ENCODE results near the gene TMEM248. TPM values are rescaled to one million over a fixed set of nuclear protein-coding genes. Genes with fewer than 3 reads are reported as not detected.

The TMEM248 gene
- total RNA-seq, 1 donor from 2014 or later: 98.0 TPM

DNA sequence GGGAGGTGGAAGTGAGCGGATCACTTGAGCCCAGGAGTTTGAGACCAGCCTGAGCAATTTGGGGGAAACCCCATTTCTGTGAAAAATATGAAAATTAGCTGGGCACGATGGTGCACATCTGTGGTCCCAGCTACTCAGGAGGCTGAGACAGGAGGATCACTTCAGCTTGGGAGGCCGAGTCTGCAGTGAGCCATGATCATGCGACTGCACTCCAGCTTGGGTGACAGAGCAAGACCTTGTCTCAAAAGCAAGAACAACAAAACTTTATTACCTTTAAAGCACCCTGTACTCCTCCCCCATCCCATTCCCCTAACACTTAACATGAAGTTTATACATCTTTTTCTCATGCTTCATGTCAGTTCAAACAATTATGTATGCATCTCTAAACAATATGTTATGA is 1.3 kb upstream of the TMEM248 start:
- no peaks in the 10 kb centered on the region for H3K9me3 ChIP-seq (ENCODE audit: insufficient read depth, low read depth, low read length)
- H4K20me1 ChIP-seq (ENCODE audit: insufficient read depth, low read length): peaks cover 24% of the 10 kb centered on the region
- peaks cover 6% of the 10 kb centered on the region for H3K4me1 ChIP-seq (ENCODE audit: insufficient read depth, low read length)
- Mint-ChIP-seq H3K9me3 (ENCODE audit: unreplicated experiment) (no peaks in the 10 kb centered on the region), H3K4me3 (ENCODE audit: unreplicated experiment) (no peak overlapping the region), H3K27me3 (ENCODE audit: low read depth, unreplicated experiment) (no peaks in the 10 kb centered on the region), H3K4me1 (ENCODE audit: low read depth, unreplicated experiment) (peaks cover 5% of the 10 kb centered on the region), H3K27ac (ENCODE audit: unreplicated experiment) (no peak overlapping the region), H3K36me3 (ENCODE audit: low read depth, unreplicated experiment) (peaks cover 2% of the 10 kb centered on the region)
- H3K27me3 ChIP-seq (ENCODE audit: insufficient read depth, low read length): no peaks in the 10 kb centered on the region
- no peak overlapping the region for H2AFZ ChIP-seq (ENCODE audit: low read depth, low read length)
- H3K36me3 ChIP-seq (ENCODE audit: insufficient read depth, low read length): peaks cover 5% of the 10 kb centered on the region
- no peak overlapping the region for H3K4me2 ChIP-seq (ENCODE audit: low read length)
- H3K9ac ChIP-seq (ENCODE audit: low read length): no peak overlapping the region
- no peak overlapping the region for H3K27ac ChIP-seq (ENCODE audit: low read depth, low read length)
- no peak overlapping the region for H3K4me3 ChIP-seq (ENCODE audit: insufficient read depth, low read depth, low read length)
- no peak for DNase-seq (ENCODE audit: low read depth)
- TF ChIP-seq, protein P1, sequence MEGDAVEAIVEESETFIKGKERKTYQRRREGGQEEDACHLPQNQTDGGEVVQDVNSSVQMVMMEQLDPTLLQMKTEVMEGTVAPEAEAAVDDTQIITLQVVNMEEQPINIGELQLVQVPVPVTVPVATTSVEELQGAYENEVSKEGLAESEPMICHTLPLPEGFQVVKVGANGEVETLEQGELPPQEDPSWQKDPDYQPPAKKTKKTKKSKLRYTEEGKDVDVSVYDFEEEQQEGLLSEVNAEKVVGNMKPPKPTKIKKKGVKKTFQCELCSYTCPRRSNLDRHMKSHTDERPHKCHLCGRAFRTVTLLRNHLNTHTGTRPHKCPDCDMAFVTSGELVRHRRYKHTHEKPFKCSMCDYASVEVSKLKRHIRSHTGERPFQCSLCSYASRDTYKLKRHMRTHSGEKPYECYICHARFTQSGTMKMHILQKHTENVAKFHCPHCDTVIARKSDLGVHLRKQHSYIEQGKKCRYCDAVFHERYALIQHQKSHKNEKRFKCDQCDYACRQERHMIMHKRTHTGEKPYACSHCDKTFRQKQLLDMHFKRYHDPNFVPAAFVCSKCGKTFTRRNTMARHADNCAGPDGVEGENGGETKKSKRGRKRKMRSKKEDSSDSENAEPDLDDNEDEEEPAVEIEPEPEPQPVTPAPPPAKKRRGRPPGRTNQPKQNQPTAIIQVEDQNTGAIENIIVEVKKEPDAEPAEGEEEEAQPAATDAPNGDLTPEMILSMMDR (IDR thresholded peaks at IDR 0.05; ENCODE audit: insufficient read depth, low read depth, low read length): no peak
- TF ChIP-seq EZH2 (IDR thresholded peaks at IDR 0.05; ENCODE audit: insufficient read depth, low read length): no peak
- no peak for FAIRE-seq
- peaks cover 41% of the 10 kb centered on the region for H3K79me2 ChIP-seq (ENCODE audit: insufficient read depth, low read length)

DNA sequence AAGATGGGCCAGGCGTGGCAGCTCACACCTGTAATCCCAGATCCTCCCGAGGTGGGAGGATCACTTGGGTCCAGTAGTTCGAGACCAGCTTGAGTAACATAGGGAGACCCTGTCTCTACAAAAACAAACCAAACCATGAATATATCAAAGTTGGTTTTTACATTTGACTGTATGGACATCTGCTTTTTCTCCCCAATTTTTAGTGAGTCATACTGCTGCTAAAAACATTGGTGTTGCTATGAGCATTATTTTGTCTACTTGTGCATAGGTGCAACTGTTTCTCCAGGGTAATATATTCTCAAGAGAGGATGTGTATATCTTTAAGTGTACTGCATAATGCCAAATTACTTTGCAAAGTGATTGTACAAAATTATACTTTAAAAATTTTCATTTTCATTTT is 769 bp upstream of the TMEM248 start:
- Histone ChIP-seq H3K9ac (ENCODE audit: low read length) (no peak overlapping the region), H3K36me3 (ENCODE audit: insufficient read depth, low read length) (peaks cover 5% of the 10 kb centered on the region), H3K27me3 (ENCODE audit: insufficient read depth, low read length) (no peaks in the 10 kb centered on the region), H3K4me3 (ENCODE audit: insufficient read depth, low read depth, low read length) (peak overlapping the region; percentile 81), H3K9me3 (ENCODE audit: insufficient read depth, low read depth, low read length) (no peaks in the 10 kb centered on the region), H4K20me1 (ENCODE audit: insufficient read depth, low read length) (peaks cover 28% of the 10 kb centered on the region), H3K4me2 (ENCODE audit: low read length) (peak overlapping the region; percentile 93), H3K4me1 (ENCODE audit: insufficient read depth, low read length) (peaks cover 6% of the 10 kb centered on the region), H3K79me2 (ENCODE audit: insufficient read depth, low read length) (peaks cover 46% of the 10 kb centered on the region), H2AFZ (ENCODE audit: low read depth, low read length) (no peak overlapping the region), H3K27ac (ENCODE audit: low read depth, low read length) (no peak overlapping the region)
- Mint-ChIP-seq H3K36me3 (ENCODE audit: low read depth, unreplicated experiment) (peaks cover 4% of the 10 kb centered on the region), H3K27ac (ENCODE audit: unreplicated experiment) (no peak overlapping the region), H3K27me3 (ENCODE audit: low read depth, unreplicated experiment) (no peaks in the 10 kb centered on the region), H3K9me3 (ENCODE audit: unreplicated experiment) (no peaks in the 10 kb centered on the region), H3K4me1 (ENCODE audit: low read depth, unreplicated experiment) (peaks cover 5% of the 10 kb centered on the region), H3K4me3 (ENCODE audit: unreplicated experiment) (peak overlapping the region; percentile 71)
- TF ChIP-seq, protein P1 (IDR thresholded peaks at IDR 0.05; ENCODE audit: insufficient read depth, low read depth, low read length): no peak
- no peak for TF ChIP-seq EZH2 (IDR thresholded peaks at IDR 0.05; ENCODE audit: insufficient read depth, low read length)
- no peak for DNase-seq (ENCODE audit: low read depth)
- FAIRE-seq: no peak

DNA sequence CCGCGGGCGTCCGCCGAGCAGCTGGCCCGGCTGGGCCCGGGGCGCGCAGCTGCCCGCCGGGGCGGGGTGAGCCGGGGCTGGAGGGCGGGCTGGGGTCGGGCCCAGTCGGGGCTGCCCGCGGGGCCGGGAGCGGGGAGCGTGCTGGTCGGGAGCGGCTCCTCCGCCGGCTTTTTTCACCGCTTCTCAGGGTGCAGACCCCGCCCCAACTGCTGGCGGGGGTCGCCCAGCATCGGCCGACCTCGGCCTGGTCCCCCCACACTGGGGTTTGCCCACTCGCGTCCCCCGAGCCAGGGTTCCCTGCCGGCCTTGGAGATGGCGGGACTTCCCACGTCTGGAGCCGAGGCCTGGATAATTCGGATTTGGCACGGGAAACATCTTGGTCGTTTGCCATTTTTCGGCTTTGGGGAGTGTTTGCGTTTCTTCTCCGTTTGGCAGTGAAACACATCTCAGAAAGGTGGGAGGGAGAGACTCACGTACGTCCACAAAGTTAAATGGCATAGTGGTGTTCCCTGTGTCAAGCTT is 432 bp downstream of the TMEM248 start:
- Histone ChIP-seq H3K9ac (ENCODE audit: low read length) (peak overlapping the region; percentile 92), H3K4me2 (ENCODE audit: low read length) (peak overlapping the region; percentile 93), H4K20me1 (ENCODE audit: insufficient read depth, low read length) (peaks cover 37% of the 10 kb centered on the region), H3K9me3 (ENCODE audit: insufficient read depth, low read depth, low read length) (no peaks in the 10 kb centered on the region), H3K27ac (ENCODE audit: low read depth, low read length) (peak overlapping the region; percentile 72), H3K36me3 (ENCODE audit: insufficient read depth, low read length) (peaks cover 5% of the 10 kb centered on the region), H3K27me3 (ENCODE audit: insufficient read depth, low read length) (no peaks in the 10 kb centered on the region), H3K79me2 (ENCODE audit: insufficient read depth, low read length) (peaks cover 58% of the 10 kb centered on the region), H3K4me1 (ENCODE audit: insufficient read depth, low read length) (peaks cover 6% of the 10 kb centered on the region), H3K4me3 (ENCODE audit: insufficient read depth, low read depth, low read length) (peak overlapping the region; percentile 81), H2AFZ (ENCODE audit: low read depth, low read length) (peak overlapping the region; percentile 100)
- H3K27me3 Mint-ChIP-seq (ENCODE audit: low read depth, unreplicated experiment): no peaks in the 10 kb centered on the region
- DNase-seq (ENCODE audit: low read depth) (peak; percentile 55), FAIRE-seq (no peak)
- H3K9me3 Mint-ChIP-seq (ENCODE audit: unreplicated experiment): no peaks in the 10 kb centered on the region
- peak overlapping the region; percentile 79 for H3K27ac Mint-ChIP-seq (ENCODE audit: unreplicated experiment)
- H3K4me1 Mint-ChIP-seq (ENCODE audit: low read depth, unreplicated experiment): peaks cover 5% of the 10 kb centered on the region
- peak overlapping the region; percentile 98 for H3K4me3 Mint-ChIP-seq (ENCODE audit: unreplicated experiment)
- TF ChIP-seq, protein P1 (IDR thresholded peaks at IDR 0.05; ENCODE audit: insufficient read depth, low read depth, low read length): no peak
- no peak for TF ChIP-seq EZH2 (IDR thresholded peaks at IDR 0.05; ENCODE audit: insufficient read depth, low read length)
- peaks cover 6% of the 10 kb centered on the region for H3K36me3 Mint-ChIP-seq (ENCODE audit: low read depth, unreplicated experiment)

Measured in astrocyte (in vitro differentiated cells and primary cell).